ENCODE results near the gene TEKT5.

DNA sequence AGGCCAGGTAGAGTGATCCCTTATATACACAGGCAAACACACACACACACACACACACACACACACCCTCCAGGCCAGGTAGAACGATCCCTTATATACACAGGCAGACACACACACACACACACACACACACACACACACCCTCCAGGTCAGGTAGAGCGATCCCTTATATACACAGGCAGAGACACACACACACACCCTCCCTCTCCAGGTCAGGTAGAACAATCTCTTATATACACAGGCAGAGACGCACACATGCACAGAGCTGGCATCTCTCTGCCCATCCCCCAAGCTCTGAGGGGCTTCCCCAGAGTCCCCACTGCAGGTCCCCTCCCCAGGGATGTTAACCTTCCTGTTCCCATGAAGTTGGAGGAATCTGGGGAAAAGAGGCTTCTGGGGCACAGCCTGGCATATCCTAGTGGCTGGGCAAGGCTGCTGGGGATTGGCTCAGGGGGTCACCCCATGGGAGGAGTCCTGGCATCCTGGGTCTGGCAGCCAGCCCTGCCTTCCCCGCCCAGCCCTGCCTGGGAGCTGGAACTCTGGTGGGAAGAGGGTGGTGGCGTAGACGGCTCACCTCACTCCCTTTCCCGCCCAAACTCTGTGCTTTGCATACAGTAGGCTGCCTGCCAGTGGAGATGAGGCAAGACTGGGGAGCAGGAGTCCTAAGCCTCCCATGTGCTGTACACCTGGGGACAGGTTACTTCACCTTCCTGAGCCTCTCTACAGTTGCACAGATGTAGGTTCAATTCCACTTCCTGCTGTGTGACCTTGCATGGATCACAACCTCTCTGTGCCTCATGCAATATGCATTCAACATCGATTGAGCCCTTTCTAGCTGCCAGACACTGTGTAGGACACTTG lies 41.8 kb downstream of the TEKT5 start:
- TF ChIP-seq CTCF (IDR thresholded peaks at IDR 0.05; ENCODE audit: low read length), result no peak
- TF ChIP-seq EZH2 (optimal IDR thresholded peaks at IDR 0.05; ENCODE audit: low read depth, low read length), result no peak
